C4-2B (cell line): ENCODE data around the gene WASHC4.

Source experiments
- CTCF ChIP-seq: fragments of 450-650 bp; conservative IDR thresholded peaks from 2 replicates; pipeline ENCODE4 v1.5.1; 2017; ENCODE audit warnings: mild to moderate bottlenecking
- ZFX ChIP-seq: fragments of 450-650 bp; IDR thresholded peaks from 2 replicates; pipeline ENCODE4 v1.6.1; 2017

DNA sequence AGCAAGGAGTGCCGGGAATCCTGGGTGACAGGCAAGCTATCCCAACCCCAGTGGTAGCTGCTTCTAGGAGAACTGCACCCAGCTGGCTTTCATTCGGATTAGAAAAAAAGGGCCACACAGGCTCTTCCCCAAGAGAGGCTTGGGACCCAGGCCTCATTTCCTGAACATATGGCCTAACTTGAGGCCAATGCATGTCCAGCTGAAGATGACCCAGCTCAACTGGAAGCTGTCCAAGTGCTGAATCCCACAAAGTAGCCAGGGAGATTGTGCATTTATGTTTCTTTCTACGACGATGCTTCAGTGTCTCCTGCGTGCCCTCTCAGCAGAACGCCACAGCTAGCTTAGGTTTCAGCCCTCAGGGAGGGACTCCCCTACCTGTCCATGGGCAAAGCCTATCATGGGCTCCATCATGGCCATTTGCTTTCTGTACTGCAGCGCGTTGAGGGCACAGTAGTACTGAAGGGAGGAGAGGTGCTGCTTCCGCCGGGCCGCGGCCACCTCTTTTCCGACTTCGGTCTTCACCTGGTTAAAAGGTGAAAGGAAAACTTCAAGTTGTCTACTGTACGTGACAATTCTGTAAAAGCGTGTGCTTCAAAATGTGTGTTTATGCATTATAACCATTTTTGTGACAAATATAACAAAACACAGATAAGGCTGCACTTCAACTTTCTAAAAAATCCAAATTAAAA lies 99.3 kb downstream of the WASHC4 start:
- no peak for TF ChIP-seq CTCF
- no peak for TF ChIP-seq ZFX
